Measurements from ENCODE around the gene HS1BP3.
A peak's percentile ranks its signal among the peaks of the same experiment; 100 is the strongest.

HS1BP3 gene

GRCh38 chr2:20580690-20581437 is 70.0 kb downstream of the HS1BP3 start:
- no peak overlapping the region for H3K27ac Mint-ChIP-seq
- H3K9me3 Mint-ChIP-seq, result no peaks in the 10 kb centered on the region
- peaks cover 34% of the 10 kb centered on the region for H3K4me1 Mint-ChIP-seq (ENCODE audit: low read depth)
- no peaks in the 10 kb centered on the region for H3K27me3 Mint-ChIP-seq
- no peaks in the 10 kb centered on the region for H3K36me3 Mint-ChIP-seq (ENCODE audit: low read depth)
- no peak overlapping the region for H3K4me3 Mint-ChIP-seq

DNA sequence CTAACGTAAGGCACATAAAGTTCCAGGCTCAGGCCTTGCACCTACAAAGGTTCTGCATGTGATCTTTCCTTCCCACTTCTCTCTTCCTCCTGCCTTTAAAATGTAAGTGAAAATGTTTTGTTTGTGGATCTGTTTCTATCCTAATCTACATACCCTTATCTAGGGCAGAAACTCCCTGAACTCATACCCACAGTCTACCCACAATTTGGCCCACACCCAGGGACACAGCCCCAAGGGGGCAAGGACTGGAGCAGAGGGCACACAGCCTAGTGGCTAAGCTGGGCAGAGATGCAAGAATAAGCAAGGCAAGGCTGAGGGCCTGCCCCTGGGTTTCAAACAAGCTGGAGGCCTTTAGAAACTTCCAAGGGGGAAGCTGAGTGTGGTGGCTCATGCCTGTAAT is 71.0 kb downstream of the HS1BP3 start:
- Mint-ChIP-seq H3K27me3 (no peaks in the 10 kb centered on the region), H3K36me3 (ENCODE audit: low read depth) (no peaks in the 10 kb centered on the region), H3K9me3 (no peaks in the 10 kb centered on the region), H3K4me1 (ENCODE audit: low read depth) (peaks cover 35% of the 10 kb centered on the region), H3K27ac (peak overlapping the region; percentile 47), H3K4me3 (no peak overlapping the region)

GRCh38 chr2:20578895-20579825 is 71.7 kb downstream of the HS1BP3 start:
- H3K4me3 Mint-ChIP-seq, result no peak overlapping the region

GRCh38 chr2:20578266-20578894 is 72.5 kb downstream of the HS1BP3 start:
- H3K36me3 Mint-ChIP-seq (ENCODE audit: low read depth), result no peaks in the 10 kb centered on the region
- peak overlapping the region; percentile 45 for H3K27ac Mint-ChIP-seq
- H3K4me1 Mint-ChIP-seq (ENCODE audit: low read depth), result peaks cover 35% of the 10 kb centered on the region
- H3K9me3 Mint-ChIP-seq, result no peaks in the 10 kb centered on the region
- no peaks in the 10 kb centered on the region for H3K27me3 Mint-ChIP-seq
- no peak overlapping the region for H3K4me3 Mint-ChIP-seq

More at GRCh38 chr2:20578895-20579825, 71.7 kb downstream of the HS1BP3 start:
- H3K9me3 Mint-ChIP-seq, result no peaks in the 10 kb centered on the region
- H3K4me1 Mint-ChIP-seq (ENCODE audit: low read depth), result peaks cover 35% of the 10 kb centered on the region
- H3K27me3 Mint-ChIP-seq, result no peaks in the 10 kb centered on the region
- no peaks in the 10 kb centered on the region for H3K36me3 Mint-ChIP-seq (ENCODE audit: low read depth)
- H3K27ac Mint-ChIP-seq, result peak overlapping the region; percentile 47

DNA sequence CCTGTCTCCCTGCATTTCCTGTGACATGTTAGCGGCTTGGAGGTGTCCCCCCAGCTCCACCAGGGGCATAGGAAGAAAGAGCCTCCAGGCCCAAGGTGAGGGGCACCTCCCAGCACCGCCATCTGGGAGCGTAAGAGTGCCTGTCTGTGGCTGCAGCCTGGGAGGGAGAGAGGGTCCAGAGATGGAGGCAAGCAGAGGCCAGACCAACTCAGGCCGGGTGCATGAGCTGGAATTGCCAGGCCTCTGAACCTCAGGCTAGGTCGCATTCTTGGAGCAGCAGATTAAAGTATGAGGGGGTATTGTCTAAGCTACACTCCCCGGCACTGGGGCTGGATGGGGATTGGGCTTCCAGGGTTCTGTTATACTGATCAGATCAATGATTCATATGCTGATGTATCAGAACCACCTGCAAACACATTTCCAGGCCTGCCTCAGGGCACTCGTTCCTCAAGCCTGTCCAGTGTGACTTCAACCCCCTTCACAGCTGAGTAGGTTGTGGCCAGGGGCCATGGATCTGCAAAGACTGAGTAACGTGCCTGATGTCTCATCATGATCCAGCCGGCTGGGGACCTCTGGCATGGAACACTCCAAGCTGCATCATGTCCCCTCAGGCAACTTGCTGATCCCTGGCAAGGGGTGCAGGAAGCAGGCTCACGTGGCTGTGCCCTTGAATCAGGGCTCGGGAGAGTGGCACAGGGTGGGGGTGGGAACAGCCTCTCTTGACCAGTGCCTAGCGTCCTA is 73.2 kb downstream of the HS1BP3 start:
- Mint-ChIP-seq H3K4me1 (ENCODE audit: low read depth) (peaks cover 35% of the 10 kb centered on the region), H3K9me3 (no peaks in the 10 kb centered on the region), H3K27me3 (no peaks in the 10 kb centered on the region), H3K4me3 (no peak overlapping the region), H3K36me3 (ENCODE audit: low read depth) (no peaks in the 10 kb centered on the region), H3K27ac (peak overlapping the region; percentile 86)

DNA sequence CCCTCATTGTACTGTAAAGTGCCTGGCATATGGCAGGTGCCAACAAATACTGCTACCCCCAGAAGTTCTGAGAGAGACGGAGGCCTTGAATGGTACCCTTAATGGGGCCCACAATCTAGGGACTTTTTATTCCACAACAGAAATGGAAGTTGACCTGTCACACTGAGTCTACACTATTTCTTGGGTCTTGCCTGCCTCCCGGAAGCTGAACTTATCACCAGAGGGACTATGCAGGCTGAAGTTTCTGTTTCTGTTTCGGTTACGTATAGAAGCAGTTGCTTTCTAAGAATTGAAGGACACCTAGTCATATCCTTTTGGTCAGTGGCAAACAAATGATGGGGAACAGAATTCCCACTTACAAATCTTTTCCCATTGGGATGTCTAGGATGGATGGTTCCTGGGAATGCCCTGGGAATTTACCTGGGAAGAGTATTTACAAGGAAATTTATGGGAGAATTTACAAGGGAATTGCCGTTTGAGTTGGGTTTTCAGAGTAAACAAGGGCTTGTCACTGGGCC is 74.2 kb downstream of the HS1BP3 start:
- no peaks in the 10 kb centered on the region for H3K36me3 Mint-ChIP-seq (ENCODE audit: low read depth)
- peak overlapping the region; percentile 61 for H3K4me3 Mint-ChIP-seq
- H3K9me3 Mint-ChIP-seq, result no peaks in the 10 kb centered on the region
- H3K4me1 Mint-ChIP-seq (ENCODE audit: low read depth), result peaks cover 41% of the 10 kb centered on the region
- peak overlapping the region; percentile 86 for H3K27ac Mint-ChIP-seq
- H3K27me3 Mint-ChIP-seq, result no peaks in the 10 kb centered on the region

- Mint-ChIP-seq H3K36me3 (ENCODE audit: low read depth) (no peaks in the 10 kb centered on the region), H3K4me1 (ENCODE audit: low read depth) (peaks cover 41% of the 10 kb centered on the region), H3K27me3 (no peaks in the 10 kb centered on the region), H3K4me3 (peak overlapping the region; percentile 61), H3K9me3 (no peaks in the 10 kb centered on the region), H3K27ac (peak overlapping the region; percentile 86)
Measured at GRCh38 chr2:20575935-20576597, 74.8 kb downstream of the HS1BP3 start.

DNA sequence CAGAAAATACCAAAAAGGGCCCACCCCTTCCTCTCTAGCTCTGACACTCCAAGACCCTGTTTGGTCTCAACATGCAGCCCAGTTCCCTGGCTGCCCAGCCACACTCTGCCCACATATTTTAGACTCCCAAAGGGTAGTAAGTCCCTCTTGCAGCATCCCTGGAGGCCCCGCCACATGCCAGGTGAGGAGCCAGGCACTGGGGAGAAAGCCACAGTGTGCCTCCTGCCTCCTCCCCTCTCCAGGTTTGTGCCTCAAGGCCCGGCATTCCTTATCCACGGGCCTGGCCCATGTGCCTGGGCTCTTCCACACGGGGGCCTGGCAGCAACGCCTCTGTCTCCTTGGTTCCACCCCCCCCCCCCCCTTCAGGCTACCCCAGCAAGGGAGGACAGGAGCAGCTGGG is 75.5 kb downstream of the HS1BP3 start:
- Mint-ChIP-seq H3K4me1 (ENCODE audit: low read depth) (peaks cover 37% of the 10 kb centered on the region), H3K9me3 (no peaks in the 10 kb centered on the region), H3K27me3 (no peaks in the 10 kb centered on the region), H3K27ac (peak overlapping the region; percentile 86), H3K4me3 (no peak overlapping the region), H3K36me3 (ENCODE audit: low read depth) (no peaks in the 10 kb centered on the region)

GRCh38 chr2:20574930-20575329 is 76.0 kb downstream of the HS1BP3 start:
- no peak overlapping the region for H3K4me3 Mint-ChIP-seq
- H3K4me1 Mint-ChIP-seq (ENCODE audit: low read depth), result peaks cover 34% of the 10 kb centered on the region
- H3K9me3 Mint-ChIP-seq, result no peaks in the 10 kb centered on the region
- H3K27ac Mint-ChIP-seq, result no peak overlapping the region
- H3K36me3 Mint-ChIP-seq (ENCODE audit: low read depth), result no peaks in the 10 kb centered on the region
- no peaks in the 10 kb centered on the region for H3K27me3 Mint-ChIP-seq

DNA sequence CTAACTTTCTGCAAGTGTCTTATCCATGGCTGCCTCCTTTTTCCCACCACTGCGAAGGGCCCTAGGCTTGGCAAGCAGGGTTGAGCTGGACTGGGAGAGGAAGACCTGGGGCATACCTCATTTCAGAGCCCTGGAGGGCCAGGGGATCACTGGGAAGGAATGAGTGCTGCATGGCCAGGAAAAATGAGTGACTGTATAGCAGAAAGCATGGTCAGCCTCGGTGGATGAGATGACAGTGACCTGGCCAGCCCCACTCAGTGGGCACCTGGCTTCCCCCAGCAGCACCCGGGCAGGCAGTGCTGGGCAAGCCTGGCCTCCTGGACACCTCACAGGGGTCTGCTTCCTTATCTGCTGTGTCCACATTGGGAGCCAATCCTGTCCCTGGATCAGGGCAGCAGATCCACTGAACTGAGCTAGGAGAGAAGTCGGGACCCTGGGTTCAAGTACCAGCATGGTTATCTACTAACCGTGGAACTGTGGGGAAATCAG is 76.4 kb downstream of the HS1BP3 start:
- Mint-ChIP-seq H3K36me3 (ENCODE audit: low read depth) (no peaks in the 10 kb centered on the region), H3K9me3 (no peaks in the 10 kb centered on the region), H3K27me3 (no peaks in the 10 kb centered on the region), H3K27ac (no peak overlapping the region), H3K4me3 (no peak overlapping the region), H3K4me1 (ENCODE audit: low read depth) (peaks cover 30% of the 10 kb centered on the region)

GRCh38 chr2:20573620-20574422 is 77.1 kb downstream of the HS1BP3 start:
- Mint-ChIP-seq H3K36me3 (ENCODE audit: low read depth) (no peaks in the 10 kb centered on the region), H3K4me3 (no peak overlapping the region), H3K4me1 (ENCODE audit: low read depth) (peaks cover 30% of the 10 kb centered on the region), H3K27me3 (no peaks in the 10 kb centered on the region), H3K9me3 (no peaks in the 10 kb centered on the region), H3K27ac (no peak overlapping the region)

DNA sequence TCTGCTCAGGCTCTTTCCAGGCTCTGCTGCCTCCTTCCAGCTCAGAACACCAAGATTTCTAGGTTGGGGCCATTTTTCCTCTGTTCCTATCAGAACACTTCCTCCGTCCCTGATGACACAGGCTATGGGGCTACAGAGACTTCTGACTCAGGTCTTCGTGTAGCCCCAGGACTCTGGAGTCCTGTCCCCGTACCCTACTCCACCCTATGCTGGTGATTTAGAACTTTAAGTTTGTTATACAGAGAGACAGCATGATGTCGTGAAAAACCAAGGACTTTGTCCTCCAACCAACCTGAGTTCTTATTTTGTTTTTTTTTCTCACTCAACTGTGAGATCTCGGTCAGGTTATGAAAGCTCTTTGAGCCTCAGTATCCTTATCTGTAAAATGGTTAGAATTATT is 78.7 kb downstream of the HS1BP3 start:
- no peaks in the 10 kb centered on the region for H3K9me3 Mint-ChIP-seq
- H3K4me3 Mint-ChIP-seq, result no peak overlapping the region
- no peak overlapping the region for H3K27ac Mint-ChIP-seq
- H3K36me3 Mint-ChIP-seq (ENCODE audit: low read depth), result no peaks in the 10 kb centered on the region
- peaks cover 20% of the 10 kb centered on the region for H3K4me1 Mint-ChIP-seq (ENCODE audit: low read depth)
- H3K27me3 Mint-ChIP-seq, result no peaks in the 10 kb centered on the region

DNA sequence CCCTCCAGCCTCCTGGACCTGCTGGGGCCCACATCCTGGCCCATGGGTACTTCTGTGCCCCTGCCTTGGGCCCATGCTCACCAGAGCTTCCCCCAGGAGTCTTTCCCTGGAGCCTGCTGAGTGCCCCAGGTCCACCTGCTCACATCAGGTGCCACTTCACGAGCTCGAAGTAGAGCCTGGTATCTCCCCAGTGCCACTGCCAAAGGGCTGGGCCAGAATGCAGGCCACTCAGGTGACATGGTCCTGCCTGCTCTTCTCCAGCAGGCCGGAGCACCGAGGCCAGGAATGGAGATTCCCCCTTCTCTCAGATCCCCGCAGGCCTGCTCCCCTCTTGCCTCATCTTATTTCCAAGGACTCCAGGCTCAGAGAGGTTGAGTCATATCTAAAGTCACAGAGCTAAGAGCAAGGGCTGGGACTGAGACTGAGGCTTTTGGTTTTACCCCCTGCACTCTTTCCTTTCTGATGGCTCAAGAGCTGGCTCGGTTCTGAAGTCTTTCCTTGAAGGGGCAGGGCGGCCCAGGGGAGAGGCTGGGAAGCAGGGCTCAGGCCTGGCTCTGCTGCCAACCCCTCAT is 79.2 kb downstream of the HS1BP3 start:
- H3K27ac Mint-ChIP-seq, result no peak overlapping the region

More for the DNA sequence above, 79.2 kb downstream of the HS1BP3 start:
- Mint-ChIP-seq H3K36me3 (ENCODE audit: low read depth) (no peaks in the 10 kb centered on the region), H3K4me1 (ENCODE audit: low read depth) (peaks cover 16% of the 10 kb centered on the region), H3K9me3 (no peaks in the 10 kb centered on the region), H3K27me3 (no peaks in the 10 kb centered on the region), H3K4me3 (no peak overlapping the region)
